Smooth muscle cell of the brain vasculature (primary cell): ENCODE data around the gene GRIN2A.
A peak's percentile ranks its signal among the peaks of the same experiment; 100 is the strongest.

Experiments used
- DNase-seq: peaks from one replicate; pipeline ENCODE4 v3.0.0-alpha.2; 2012; ENCODE audit warnings: low read depth, low spot score

Gene GRIN2A

DNA sequence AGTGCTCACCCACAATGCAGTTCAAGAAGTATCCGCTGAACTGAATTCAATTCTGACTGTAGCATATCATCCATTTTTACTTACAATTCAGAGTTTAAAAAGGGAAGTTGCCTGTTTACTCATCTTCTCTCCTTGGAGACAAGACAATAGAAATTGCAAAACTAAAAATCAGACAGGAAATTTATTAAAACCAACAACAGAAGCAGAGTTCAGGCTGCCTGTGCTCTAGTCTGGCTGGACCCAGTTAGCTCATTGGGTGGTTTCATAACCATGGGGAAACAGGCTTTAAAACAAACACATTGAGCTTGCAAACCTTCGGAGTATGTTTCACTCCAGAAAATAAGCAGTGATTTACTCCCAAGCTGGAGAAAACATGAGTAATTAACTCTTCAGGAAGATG is 321.4 kb downstream of the GRIN2A start:
- DNase-seq = no peak

GRCh38 chr16:9859701-9860327 is 322.4 kb downstream of the GRIN2A start:
- DNase-seq = no peak

- peak; percentile 10 for DNase-seq
Observed at GRCh38 chr16:9854675-9855074, 327.6 kb downstream of the GRIN2A start.

- DNase-seq = no peak
Observed at GRCh38 chr16:9852003-9852402, 330.2 kb downstream of the GRIN2A start.

GRCh38 chr16:9850817-9851216 is 331.4 kb downstream of the GRIN2A start:
- DNase-seq = no peak

DNA sequence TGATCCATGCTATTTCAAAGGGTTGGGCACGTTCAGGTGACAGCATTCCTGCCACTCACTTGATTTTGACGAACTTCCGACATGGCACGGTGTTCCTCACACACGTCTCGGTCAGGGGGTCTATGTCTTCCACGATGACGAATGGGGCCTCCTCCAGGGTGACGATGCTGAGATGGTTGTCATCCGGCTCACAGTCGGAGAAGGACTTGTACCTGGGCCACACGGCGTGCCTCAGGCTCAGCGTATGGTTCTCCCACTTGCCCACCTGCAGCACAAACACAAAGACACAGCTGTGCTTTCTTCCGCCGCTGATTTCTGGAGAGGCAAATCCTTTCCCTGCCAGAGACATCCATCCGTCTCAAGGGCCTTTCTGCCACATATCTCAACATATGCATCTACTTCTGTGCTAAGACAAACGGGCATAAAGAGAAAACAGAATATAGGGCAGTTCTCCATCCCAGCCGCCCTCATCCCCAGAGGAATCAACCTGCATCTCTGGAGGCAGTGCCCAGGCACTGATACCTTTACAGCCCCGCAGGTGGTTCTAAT is 332.5 kb downstream of the GRIN2A start:
- DNase-seq = no peak

- no peak for DNase-seq
Observed at GRCh38 chr16:9847146-9847545, 335.1 kb downstream of the GRIN2A start.

DNA sequence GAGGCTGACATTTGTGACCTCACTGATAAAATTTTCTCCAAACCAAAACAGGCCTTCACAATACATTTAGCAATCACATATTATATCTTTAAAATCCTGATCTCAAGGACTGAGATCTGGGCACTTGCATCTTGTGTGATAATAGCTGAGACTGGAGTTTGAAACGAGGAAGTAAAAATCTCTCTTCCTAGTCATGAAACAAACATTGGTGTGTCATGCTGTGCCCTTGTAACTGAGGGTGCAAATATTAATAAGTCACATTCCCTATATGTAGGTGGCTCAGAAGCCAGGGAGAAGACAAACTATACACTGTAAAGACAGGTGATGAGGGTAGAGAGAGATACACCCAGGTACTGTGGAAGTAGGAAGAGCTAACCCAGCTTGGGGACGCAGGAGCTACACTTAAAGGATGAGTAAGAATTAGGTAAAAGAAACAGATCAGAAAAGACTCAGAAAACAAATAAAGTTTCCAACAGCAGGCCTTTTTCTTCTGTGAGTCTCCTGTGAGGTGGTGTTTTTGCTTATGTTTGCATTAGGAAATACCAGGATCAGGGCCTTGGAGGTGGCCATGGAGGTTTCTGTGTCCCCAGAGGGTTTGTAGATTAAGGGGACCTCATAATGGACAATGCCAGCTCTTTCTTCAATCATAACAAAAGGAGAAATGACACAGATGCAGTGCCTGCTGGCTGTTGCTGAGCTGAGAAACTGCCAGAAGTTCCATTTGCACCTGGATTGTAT is 335.7 kb downstream of the GRIN2A start:
- no peak for DNase-seq

GRCh38 chr16:9845661-9846361 is 336.4 kb downstream of the GRIN2A start:
- DNase-seq = no peak

- no peak for DNase-seq
Observed at GRCh38 chr16:9844361-9844760, 337.9 kb downstream of the GRIN2A start.

DNA sequence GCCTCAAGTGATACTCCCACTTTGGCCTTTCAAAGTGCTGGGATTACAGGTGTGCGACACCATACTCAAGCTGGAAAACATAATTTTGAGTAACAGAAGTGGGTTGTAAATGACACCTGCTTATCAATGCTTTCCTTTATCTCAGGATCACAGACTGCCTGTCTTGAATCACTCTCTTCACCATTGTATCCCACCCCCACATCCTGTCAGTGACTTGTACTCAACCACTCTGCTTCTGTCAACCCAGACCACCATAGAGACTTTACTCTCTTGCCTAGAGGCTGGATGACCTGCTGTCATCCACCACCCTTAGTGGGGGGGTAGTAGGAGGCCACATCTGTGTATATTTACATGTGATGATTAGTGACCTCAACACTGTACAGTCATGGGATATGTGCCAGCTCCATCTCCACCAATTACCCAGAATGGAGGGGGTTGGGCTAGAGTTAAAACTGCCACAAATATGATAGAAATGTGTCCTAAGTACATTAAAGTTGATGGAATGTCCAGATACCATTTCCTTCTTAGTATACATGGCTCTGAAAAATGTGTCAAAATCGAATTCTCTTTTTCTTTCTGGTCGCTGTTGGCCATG is 338.7 kb downstream of the GRIN2A start:
- no peak for DNase-seq

GRCh38 chr16:9840761-9841665 is 341.2 kb downstream of the GRIN2A start:
- no peak for DNase-seq

- DNase-seq = no peak
Observed at GRCh38 chr16:9837481-9837880, 344.7 kb downstream of the GRIN2A start.

GRCh38 chr16:9836118-9836736 is 346.0 kb downstream of the GRIN2A start:
- DNase-seq = no peak

DNA sequence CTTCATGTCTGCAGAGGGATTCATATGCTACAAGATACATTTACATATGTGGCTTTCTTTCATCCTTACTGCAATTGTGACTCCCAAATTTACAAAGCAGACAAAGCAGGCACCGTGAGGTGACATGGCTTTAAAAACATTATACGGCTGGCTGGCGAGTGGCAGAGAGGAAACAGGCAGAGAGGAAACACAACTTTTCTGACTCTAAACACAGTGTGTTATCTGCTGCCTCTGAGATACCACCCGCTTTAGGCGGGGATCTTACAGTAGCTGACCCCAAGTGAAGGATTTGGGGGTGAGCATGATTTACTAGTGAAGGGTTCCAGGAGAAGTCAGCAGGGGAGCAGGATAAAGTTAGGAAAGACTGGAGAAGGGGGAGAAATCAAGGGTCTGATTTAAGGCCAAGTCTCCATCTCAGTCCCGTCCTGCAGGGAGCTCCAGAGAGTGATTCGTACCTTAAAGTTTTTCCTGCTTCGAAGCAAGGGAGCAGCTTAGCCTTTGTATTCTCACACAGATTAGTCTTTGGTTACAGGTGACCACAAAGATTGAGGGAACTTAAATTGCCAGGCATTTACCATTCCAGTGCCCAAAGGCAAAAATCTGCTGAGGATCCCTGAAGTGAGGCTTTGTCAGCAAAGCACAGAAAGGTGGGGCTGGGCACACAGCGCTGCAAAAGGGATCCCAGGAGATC is 355.0 kb downstream of the GRIN2A start:
- no peak for DNase-seq

DNA sequence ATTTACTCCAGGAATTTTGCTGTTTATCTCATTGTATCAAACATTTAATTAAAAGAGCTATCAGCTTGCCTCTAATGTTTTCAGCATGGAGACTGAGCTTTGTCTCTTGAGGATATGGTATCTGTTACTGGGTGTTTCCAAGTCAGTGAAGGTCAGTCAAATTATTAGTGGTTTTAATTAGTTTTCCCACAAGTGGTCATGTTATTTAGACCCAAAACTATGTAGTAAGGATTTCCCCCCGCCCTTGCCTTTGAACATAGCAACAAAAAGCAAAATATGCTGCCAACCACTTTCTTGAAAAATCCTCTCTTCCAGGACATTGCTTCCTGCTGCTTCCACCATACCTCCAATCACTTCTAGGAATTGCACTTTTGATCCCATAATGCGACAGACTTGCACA is 355.6 kb downstream of the GRIN2A start:
- DNase-seq = no peak

DNA sequence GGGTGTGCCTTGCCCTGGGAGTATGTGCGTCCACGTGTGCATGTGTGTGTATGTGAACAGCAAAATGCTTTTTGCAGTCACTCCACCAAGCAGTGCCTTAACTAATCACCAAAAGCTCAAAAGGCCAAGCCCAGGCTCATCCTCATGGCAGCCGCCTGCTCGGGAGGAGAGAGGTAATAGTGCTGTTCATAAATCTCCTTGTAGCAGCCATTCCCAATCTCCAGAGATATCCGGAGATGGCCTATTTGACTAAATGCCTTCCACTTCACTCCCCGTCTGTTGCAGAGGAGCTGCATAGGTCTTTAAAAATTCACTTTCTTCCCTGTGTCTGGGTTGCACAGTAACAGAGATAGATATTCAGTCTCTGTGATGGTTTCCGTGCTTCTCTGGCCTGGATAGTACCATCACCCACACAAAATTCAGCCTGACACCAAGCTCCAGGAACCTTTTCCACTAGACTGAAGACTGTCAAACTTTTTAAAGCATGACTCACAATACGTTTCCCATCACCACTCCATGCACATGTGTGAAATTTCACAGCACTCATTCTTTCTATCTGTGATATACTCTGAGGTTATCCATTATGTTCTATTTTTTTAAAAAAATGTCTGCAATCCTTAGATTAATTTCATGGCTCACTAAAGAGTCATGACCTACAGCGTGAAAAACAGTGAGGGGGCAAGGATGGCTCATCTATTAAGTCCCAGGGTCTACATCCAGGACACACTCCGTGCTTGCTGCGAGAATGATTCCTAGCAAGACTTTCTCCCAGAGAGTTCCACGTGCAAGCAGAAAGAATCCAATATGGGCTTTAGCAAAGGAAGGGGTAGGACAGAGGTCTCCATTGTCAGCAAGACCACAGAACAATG is 357.8 kb downstream of the GRIN2A start:
- no peak for DNase-seq

DNA sequence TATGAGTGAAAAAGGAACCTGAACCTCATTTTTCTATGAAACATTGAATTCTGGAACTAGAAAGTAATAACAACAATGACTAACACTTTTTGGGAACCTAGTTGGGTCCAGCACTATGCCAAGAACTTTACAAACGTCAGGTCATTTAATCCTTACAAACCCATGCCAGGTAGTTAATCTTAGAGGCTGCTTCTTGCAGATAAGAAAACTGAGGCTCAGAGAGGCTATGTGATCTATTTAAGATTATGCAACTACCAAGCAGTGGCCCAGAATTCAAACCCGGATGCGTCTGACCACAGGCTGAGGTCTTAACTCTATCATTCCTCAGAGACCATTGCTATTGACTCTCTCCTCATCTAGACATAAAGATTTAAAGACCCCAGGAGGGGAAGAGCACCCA is 358.7 kb downstream of the GRIN2A start:
- DNase-seq = no peak

GRCh38 chr16:9821970-9822369 is 360.3 kb downstream of the GRIN2A start:
- no peak for DNase-seq
